ENCODE measurements around the gene GNRH2.

Gene GNRH2

DNA sequence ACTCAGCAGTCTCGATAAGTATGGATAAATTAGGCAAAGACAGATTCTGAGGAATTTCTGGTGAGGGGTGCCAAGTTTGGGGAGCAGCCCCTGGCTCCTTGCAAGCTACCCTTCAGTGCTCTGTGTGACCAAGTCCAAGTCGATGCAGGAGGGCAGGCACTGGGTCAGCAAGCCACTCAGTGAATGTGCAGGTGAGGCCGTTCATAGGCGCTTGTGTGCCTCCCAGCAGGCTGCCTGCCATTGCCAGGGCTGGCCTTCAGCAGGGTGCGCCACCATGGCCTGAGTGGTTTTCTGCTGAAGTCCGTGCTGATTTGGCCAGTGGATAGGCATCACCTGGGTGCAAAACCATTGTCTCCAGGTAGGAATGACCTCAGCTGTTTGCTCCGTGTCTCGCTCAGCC is 3.3 kb upstream of the GNRH2 start:
- no peak overlapping the region for H3K4me3 ChIP-seq (ENCODE audit: low read depth, low read length)
- H3K36me3 ChIP-seq (ENCODE audit: control insufficient read depth in 2 of 2, insufficient read depth in 1 of 2, low read length in 2 of 2): peaks cover 16 to 56% of the 10 kb centered on the region in 2 experiments
- H3K27ac ChIP-seq (ENCODE audit: extremely low read depth, low read depth, low read length): no peak overlapping the region
- no peaks in the 10 kb centered on the region for H3K9me3 ChIP-seq (ENCODE audit: control insufficient read depth, insufficient read depth, low read depth, low read length)
- ChIA-PET POLR2A (no interaction called here), CTCF (no interaction called here)
- H3K4me1 ChIP-seq (ENCODE audit: control insufficient read depth, insufficient read depth, low read length): peaks cover 12% of the 10 kb centered on the region
- no peak for TF ChIP-seq SALL2 (tag by site-specific recombination; IDR thresholded peaks at IDR 0.05; ENCODE audit: borderline replicate concordance)
- no peak for TF ChIP-seq ZNF704 (tag by site-specific recombination; IDR thresholded peaks at IDR 0.05)
- TF ChIP-seq ZNF639 (tag by site-specific recombination; IDR thresholded peaks at IDR 0.05): no peak
- TF ChIP-seq ZBTB17 (tag by site-specific recombination; IDR thresholded peaks at IDR 0.05): no peak

- Histone ChIP-seq H3K4me1 (ENCODE audit: control insufficient read depth, insufficient read depth, low read length) (peaks cover 12% of the 10 kb centered on the region), H3K9me3 (ENCODE audit: control insufficient read depth, insufficient read depth, low read depth, low read length) (no peaks in the 10 kb centered on the region), H3K36me3 (ENCODE audit: control insufficient read depth in 2 of 2, insufficient read depth in 1 of 2, low read length in 2 of 2) (peaks cover 4 to 38% of the 10 kb centered on the region in 2 experiments; a peak in 2 of 3 replicates), H3K4me3 (ENCODE audit: low read depth, low read length) (no peak overlapping the region), H3K27ac (ENCODE audit: extremely low read depth, low read depth, low read length) (peak overlapping the region; percentile 62)
- CTCF ChIA-PET: interaction anchor here (0.6 to 1.1 kb wide), 3 partner anchors 12 to 1376 kb away, joined by 3 to 7 read pairs (median 3); no protein-coding TSS in a partner anchor
- POLR2A ChIA-PET: interaction anchor here (0.5 to 1.4 kb wide), 3 partner anchors 8 to 169 kb away, joined by 3 to 5 read pairs (median 3); no protein-coding TSS in a partner anchor
- TF ChIP-seq, protein P1, sequence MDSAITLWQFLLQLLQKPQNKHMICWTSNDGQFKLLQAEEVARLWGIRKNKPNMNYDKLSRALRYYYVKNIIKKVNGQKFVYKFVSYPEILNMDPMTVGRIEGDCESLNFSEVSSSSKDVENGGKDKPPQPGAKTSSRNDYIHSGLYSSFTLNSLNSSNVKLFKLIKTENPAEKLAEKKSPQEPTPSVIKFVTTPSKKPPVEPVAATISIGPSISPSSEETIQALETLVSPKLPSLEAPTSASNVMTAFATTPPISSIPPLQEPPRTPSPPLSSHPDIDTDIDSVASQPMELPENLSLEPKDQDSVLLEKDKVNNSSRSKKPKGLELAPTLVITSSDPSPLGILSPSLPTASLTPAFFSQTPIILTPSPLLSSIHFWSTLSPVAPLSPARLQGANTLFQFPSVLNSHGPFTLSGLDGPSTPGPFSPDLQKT (IDR thresholded peaks at IDR 0.05; ENCODE audit: borderline replicate concordance, low read depth, low read length): no peak
- TF ChIP-seq, protein P2, sequence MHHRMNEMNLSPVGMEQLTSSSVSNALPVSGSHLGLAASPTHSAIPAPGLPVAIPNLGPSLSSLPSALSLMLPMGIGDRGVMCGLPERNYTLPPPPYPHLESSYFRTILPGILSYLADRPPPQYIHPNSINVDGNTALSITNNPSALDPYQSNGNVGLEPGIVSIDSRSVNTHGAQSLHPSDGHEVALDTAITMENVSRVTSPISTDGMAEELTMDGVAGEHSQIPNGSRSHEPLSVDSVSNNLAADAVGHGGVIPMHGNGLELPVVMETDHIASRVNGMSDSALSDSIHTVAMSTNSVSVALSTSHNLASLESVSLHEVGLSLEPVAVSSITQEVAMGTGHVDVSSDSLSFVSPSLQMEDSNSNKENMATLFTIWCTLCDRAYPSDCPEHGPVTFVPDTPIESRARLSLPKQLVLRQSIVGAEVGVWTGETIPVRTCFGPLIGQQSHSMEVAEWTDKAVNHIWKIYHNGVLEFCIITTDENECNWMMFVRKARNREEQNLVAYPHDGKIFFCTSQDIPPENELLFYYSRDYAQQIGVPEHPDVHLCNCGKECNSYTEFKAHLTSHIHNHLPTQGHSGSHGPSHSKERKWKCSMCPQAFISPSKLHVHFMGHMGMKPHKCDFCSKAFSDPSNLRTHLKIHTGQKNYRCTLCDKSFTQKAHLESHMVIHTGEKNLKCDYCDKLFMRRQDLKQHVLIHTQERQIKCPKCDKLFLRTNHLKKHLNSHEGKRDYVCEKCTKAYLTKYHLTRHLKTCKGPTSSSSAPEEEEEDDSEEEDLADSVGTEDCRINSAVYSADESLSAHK (tag by site-specific recombination; IDR thresholded peaks at IDR 0.05): no peak
- TF ChIP-seq ZBTB11 (tag by site-specific recombination; conservative IDR thresholded peaks at IDR 0.05; ENCODE audit: low read depth) (peak; percentile 46; the same call in 1 of the 2 replicates), YY2 (tag by site-specific recombination; IDR thresholded peaks at IDR 0.05) (no peak), ZNF341 (tag by site-specific recombination; IDR thresholded peaks at IDR 0.05; ENCODE audit: low read depth) (peak; percentile 24), ZNF354C (tag by site-specific recombination; IDR thresholded peaks at IDR 0.05; ENCODE audit: borderline replicate concordance, low read depth) (no peak), ZBTB17 (tag by site-specific recombination; IDR thresholded peaks at IDR 0.05) (peak; percentile 21; the same call in 1 of the 2 replicates), ZNF623 (tag by site-specific recombination; IDR thresholded peaks at IDR 0.05) (no peak), MZF1 (tag by site-specific recombination; IDR thresholded peaks at IDR 0.05; ENCODE audit: borderline replicate concordance) (peak; percentile 41; the same call in 1 of the 2 replicates), BCL6B (tag by site-specific recombination; IDR thresholded peaks at IDR 0.05) (no peak), ZFHX2 (tag by site-specific recombination; conservative IDR thresholded peaks at IDR 0.05) (0 out of 2 replicates have a peak, but pooled peaks have one; percentile 39)
- TF ChIP-seq, protein P3, sequence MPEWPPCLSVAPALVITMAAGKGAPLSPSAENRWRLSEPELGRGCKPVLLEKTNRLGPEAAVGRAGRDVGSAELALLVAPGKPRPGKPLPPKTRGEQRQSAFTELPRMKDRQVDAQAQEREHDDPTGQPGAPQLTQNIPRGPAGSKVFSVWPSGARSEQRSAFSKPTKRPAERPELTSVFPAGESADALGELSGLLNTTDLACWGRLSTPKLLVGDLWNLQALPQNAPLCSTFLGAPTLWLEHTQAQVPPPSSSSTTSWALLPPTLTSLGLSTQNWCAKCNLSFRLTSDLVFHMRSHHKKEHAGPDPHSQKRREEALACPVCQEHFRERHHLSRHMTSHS (tag by site-specific recombination; IDR thresholded peaks at IDR 0.05): no peak
- TF ChIP-seq, protein P4, sequence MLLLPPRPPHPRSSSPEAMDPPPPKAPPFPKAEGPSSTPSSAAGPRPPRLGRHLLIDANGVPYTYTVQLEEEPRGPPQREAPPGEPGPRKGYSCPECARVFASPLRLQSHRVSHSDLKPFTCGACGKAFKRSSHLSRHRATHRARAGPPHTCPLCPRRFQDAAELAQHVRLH (tag by site-specific recombination; IDR thresholded peaks at IDR 0.05): no peak
Observed at GRCh38 chr20:3041854-3042409, 1.5 kb upstream of the GNRH2 start.

Data from HEK293 (cell line).